ACHN (cell line): Measurements from ENCODE around the gene TMX3.

Experiments used
- DNase-seq: peaks from one replicate; pipeline ENCODE4 v3.0.0-alpha.2; 2015
- in situ Hi-C: cut with HindIII; loops from 2 replicates; pipeline ENCODE4 v1.10.0; 2017; ENCODE audit warnings: low sequenced_read_pairs, low pct_ligation_motif_present, low pct_unique_long_range_greater_than_20kb

TMX3 gene

DNA sequence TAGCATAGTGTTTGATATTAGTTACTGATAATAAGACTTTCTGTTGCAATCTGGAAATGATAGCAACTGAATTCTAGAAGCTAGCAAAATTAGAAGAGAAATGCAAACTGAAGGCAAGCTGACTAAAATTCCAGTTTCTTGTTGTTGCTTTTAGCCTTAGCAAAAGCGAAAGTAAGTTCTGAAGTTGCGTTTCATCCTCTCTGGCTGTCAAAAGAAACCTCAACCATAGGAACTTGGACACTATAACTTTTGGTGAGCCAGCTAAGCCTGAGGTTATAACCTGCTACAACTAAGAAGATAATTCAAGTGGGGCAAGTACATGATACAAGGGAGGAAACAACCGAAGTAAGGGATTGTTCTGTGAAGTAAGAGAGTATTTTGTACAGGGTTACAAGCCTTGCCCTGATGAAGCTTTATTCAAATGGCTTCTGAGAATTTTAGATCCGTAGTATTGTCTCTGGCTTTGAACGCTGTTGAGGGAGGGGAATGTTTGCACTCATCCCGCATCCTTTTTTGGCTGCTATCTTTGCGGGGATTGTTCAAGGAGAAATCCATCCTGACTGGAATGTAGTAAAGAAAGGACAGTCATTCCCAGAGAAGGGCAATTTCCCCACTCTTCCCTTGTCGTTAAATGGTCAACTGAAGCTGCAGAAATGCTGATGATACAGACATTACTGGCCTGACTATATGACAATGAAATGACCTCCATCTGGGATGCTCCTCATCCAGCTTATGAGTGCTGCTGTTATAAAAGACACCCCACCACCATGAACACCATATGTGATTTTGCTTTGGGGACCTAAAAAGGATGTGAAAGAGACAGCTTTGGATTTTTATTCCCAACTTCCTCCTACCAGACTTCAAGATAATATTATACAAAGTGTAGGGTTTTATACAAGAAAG, 7.0 kb upstream of the TMX3 start:
- peak; percentile 36 for DNase-seq
- in situ Hi-C loops: no loop called here

DNA sequence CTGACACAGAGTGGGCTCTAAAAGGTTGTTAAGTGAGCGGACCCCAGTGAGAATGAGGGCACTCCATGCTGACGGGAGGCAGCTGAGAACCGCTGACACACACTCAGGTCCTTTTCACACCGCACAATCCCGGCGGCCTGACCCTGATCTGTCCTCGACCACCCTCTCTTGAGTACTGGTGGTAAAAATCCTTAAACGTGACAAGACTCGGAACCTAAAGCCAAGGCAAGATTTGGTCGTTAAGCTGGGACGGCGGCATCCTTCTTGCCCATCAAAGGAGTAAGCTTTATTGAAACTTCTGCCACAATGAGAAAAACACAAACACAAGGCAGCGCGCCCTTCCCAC, 569 bp downstream of the TMX3 start:
- peak; percentile 12 for DNase-seq
- in situ Hi-C loops: no loop called here

DNA sequence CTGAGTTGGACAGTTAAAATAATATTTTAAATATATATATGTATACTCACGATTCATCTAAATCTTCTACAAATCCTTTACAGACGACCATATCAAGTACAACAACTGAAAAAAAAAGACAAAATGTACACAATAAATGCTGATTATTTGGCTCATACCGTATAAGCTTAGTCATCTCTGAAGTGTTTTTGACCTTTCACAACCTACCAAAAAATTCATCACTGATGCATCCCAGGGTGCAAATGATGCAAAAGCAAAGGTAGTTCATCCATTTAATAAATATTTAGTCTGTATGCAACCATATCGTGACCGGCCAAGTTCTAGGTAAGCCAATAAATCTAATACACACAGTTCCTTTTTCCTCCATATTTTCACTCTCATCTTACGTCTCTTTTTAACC, 1.1 kb downstream of the TMX3 start:
- DNase-seq: no peak
- in situ Hi-C loops: no loop called here

DNA sequence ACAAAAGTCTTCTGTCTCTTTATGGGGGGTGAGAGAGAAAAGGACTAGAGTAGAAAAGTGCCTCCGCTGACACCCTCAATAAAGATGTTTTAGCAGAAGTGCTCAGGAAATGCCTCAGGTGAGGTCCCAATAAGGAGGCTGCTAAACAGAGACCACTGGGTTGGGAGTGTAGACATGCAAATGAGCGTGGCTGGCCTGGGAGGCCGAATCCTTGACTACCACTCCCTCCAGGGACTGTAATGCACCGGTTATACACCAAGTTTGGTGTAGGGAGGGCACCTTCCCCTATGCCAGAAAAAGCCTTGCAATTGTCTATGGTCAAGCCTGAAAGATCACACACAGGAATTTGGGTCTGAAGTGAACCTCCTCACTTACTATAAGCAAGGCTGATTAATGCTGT, 1.8 kb downstream of the TMX3 start:
- in situ Hi-C loops: no loop called here
- DNase-seq: no peak

DNA sequence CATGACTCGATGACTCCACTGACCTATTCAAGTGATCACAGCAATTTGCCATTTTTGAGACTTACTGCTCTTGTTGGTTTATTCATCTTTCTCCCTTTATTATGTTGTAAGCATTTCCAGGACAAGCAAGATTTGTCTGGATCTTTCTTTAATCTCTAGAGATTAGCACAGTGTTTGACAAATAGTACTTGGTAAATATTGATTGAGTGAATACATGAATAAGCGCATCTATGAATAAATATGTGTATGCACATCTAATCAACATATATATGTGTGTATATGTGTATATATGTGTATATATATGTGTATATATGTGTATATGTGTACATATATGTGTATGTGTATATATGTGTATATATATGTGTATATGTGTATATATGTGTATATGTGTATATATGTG, 7.3 kb downstream of the TMX3 start:
- in situ Hi-C loops: no loop called here
- DNase-seq: no peak

DNA sequence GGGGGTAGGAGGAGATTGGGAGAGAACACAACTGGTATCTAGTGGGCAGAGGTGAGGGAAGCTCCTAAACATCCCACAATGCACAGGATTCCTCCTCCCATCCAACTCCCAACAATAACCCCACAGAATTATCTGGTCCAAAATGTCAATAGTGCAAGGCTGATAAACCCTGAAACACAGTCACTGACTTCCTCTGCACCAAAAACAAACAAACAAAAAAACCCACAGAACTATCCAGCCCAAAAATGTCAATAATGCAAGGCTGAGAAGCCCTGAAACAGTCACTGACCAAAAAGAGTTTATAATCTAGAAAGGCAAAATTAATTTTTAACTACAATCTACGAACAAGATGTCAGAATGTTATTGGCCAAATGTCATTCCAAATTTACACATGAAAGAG, 9.8 kb downstream of the TMX3 start:
- in situ Hi-C loops: no loop called here
- DNase-seq: no peak

DNA sequence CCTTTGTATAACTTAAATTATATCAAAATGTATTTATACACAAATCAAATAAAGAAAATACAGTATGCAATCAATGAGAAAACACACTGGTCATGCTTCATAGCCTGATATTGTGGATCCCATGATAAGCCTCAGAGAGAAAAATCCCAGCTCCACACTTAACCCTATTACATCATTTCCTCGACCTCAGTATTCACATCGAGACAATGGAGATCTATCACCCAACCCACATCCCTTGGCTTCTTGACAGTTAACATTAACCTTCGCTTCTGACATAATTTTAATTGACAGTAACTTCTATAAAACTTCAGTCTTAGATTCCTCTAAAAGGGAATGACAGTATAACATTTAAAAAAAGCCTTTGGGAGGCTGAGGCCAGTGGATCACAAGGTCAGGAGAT, 11.6 kb downstream of the TMX3 start:
- in situ Hi-C loops: no loop called here
- no peak for DNase-seq

DNA sequence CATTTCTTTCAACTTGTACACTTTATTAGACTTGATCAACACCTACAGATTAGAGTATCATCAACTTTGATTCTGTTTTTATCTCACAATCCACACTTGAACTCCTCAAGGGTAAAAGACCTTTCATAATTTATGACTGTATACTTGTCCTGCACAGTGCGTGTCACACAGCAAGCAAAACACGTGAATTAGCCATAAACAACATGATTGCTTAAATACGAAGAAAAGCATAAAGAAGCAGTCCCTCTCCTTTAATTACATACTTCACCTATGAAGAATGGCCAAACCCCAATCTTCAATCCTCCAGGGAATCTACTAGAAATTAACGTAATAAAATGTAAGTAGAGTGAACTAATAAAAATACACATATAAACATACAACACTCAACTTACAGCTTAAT, 13.6 kb downstream of the TMX3 start:
- DNase-seq: no peak
- in situ Hi-C loops: no loop called here

DNA sequence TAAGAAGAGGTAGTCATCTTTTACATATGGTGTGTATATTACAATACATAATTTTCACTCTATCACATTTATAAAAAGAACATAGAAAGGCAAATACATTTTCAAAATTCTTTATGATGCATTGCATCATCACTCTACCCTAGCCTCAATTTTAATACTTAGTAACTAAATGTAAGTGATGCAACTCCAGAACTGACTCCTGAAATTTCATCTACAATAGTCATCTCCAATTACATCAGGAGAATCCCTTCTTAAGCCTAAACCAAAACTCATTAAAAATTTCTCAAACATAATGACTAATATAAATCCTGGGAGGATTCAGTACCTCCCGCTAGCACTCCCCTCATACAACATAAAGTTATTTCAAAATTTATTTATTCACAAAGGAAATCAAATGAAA, 15.9 kb downstream of the TMX3 start:
- DNase-seq: no peak
- in situ Hi-C loops: no loop called here

DNA sequence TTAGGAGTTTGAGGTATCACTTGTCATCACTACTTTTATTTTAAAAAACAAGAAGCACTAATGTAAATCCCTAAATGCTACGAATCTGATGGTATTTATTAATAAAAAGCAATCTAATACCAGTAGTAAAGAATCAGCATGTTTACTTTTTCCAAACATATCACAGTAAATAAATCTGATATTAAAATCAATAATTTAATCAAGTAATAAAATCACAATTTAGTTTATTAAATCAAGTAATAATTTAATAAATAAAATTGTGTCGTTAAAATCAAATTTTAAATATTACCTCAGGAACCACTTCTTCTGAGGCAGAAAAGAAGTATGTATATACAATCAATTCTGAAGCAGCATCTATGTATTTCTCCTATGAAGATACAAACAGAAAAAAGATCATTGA, 18.0 kb downstream of the TMX3 start:
- DNase-seq: no peak
- in situ Hi-C loops: no loop called here

DNA sequence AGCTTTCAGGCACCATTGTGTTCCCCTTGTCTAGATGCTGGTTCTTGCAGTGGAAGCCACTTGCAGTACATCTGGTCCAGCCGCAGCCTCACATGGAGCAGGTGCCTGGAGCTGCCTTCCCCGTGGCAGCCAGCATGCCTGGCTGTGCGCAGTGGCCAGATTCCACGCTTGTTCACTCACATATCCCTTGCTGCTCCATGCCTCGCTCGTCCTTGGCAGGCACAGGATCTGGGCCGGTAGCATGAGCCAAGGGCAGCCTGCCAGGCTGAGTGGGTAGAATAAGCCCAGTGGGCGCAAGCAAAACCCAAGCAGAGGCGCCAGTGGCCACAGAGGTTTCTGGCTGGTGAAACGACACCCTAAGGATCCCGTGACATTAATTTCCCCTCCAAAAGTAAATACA, 20.6 kb downstream of the TMX3 start:
- DNase-seq: no peak
- in situ Hi-C loops: no loop called here

DNA sequence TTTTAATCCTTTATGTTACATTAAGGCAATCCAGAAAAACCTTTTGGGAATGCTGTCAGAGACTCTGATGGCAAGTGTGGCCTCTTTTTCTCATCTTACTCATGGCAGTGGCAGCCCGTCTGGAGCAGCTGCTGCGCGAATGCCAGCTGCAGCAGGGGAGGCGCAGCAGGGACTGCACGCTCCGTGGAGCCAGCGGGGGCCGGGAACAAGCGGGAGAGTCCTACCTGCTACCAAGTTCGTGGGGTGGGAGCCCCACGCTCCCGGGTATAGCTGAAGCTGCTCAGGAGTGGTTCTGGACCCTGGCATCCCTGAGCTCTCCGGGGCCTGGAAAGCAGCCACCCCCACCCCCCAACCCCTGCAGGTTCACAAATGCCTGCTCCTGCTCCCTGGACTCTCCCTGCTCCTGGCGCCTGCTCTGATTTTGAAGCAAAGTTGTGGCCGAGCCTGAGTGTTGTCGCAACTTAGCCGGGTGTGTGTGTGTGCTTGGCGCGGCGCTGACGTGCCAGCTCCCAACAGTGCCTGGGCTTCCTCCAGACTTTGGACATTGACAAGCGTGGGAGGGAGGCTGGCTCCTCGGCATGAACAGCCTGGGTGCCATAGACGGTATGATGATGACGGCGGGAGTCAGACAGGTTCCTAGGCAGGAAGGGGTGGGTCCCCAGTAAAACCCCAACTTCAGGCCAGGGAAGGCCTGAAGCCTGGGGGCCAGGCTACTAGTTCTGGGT, 21.7 kb downstream of the TMX3 start:
- in situ Hi-C loops: no loop called here
- DNase-seq: no peak

DNA sequence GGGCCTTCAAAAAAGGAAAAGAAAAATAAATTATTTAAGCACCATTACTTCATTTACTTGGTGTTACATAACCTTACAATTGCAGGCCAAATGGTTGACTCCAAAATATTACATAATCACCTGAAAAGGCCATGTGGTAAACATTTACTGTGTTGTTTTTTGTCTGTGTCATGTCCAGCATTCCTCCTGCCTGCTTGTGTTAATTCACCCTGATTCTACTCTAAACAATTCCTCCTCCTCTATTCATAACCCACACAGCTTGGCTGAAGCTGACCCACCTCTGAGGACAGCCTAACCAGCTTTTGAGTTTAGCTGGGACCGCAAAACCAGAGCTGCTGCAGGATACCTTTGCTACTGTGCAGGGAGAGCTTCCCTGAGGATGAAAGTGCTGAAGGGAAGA, 35.4 kb downstream of the TMX3 start:
- in situ Hi-C loops: no loop called here
- no peak for DNase-seq

DNA sequence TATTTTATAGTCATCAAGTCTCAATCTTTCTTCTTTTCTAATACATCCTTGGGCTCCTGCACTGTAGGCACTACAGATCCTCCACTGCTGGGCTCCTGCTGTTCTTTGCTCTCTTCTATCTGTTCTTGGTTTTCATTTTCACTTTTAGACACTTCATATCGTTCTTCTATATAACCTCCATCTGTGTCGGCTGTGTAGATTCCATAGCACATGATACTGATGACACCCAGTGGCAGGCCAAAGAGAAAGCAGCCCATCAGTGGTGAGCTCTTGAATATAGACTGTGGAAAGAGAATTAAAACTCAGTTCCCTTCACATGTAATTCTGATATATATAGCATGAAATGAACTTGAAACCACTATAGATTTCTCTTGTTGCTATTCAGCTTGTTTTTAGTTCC, 38.0 kb downstream of the TMX3 start:
- in situ Hi-C loops: no loop called here
- DNase-seq: no peak

DNA sequence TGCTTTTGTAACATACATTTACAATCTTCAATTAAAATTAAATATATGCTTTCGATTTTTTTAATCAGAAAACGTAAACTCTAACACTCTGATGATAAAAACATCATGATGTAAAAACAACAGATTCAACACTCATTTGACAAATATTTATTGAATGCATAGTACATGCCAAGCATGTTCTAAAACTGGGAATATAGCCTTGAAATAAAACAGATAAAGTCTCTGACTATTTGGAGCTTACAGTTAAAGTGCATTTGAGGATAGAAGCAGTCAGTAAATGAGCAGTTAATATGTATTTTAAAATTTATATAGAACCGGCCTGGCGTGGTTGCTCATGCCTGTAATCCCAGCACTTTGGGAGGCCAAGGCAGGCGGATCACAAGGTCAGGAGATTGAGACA, 47.8 kb downstream of the TMX3 start:
- no peak for DNase-seq
- in situ Hi-C loops: no loop called here

DNA sequence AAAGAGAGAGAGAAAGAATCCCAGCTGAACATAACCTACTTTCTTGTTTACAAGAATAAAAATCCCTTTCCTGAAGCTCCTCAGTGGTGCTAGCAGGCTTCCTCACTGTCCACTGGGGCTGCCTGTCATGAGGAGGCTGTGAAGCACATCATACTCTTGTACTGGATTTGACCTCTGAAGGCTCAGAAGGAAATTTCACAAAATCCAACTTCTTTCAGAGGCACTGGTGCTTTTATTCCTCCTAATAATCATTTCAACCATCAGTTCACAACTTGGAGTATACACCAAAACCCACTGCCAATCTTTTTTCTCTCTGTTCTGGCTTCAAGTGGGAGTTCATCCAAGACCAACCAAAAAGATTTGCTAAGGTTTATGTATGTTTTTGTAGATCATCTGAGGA, 48.5 kb downstream of the TMX3 start:
- in situ Hi-C loops: no loop called here
- DNase-seq: no peak

DNA sequence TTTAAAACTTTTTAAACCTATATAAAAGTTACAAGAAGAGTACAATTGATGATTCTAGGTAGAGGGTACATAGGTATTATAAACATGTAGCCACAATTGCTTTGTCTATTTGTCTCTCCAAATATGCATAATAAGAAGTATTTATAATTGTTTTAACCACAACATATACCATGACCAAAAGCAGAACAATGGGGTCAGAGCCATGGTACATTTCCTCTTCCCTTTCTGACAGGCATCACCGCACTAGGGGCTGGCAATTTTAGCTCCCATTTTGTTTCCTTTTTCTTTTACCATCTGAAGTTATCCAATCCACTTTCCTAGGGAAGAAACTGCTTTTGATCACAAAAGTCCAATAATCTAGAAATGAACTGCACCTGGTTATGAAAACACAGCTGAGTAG, 49.3 kb downstream of the TMX3 start:
- in situ Hi-C loops: no loop called here
- no peak for DNase-seq

DNA sequence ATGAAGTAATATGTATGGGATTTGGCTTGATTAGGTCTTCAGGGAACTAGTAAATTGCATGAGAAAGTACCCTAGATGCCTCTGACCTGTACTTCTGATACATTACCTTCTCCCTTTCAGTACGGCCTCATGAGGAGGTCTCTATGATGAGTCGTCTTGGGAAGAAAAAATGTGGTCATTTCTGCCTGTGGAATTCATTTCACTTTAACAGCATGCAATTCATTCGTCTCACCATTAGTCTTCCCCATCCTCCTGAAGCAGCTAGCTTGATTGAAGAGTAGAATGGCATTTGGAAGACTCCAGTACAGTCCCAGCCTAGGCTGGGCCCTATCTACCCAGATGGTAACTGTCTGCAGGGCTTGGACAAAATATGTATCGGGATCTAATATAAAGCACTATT, 52.2 kb downstream of the TMX3 start:
- in situ Hi-C loops: no loop called here
- DNase-seq: peak; percentile 26

DNA sequence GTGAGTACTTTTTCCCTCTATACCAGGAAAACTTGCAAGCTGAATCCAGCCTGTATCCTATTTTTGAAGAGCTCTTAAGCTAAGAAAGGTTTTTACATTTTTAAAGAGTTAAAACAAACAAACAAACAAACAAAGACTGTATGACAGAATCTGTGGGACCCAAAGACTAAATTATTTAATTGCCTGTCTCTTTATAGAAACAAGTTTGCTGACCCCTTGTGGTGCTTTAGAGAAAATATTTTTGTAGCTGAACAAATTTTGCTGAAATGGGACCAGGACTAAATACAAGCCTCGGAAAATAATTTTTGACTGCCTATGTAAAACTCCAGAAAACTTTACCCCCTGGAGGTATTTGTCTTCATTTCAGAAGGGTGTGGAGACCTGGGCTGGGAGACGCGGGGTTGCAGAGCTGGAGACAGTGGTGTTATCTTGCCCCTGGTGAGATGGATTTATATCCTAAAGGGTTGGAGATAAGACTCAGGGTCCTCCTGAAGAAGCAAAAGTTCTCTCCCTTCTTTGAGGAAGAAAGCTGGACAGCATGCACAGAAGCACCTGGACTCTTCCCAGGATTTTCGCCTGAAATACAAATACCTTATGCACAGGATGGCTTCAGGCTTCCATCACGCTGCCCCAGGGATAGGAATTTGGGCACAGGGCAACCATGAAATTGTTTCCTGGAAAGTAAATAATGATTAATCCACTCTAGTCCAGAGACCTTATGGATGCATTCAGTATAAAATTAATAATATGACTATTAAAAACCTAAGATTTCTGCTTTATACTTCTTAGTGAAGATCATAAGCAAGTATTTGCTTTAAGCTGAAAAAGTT, 54.3 kb downstream of the TMX3 start:
- peak; percentile 36 for DNase-seq
- in situ Hi-C loops: no loop called here
